BE2C (cell line): ENCODE measurements around the gene MARK4. TPM values are rescaled to one million over a fixed set of nuclear protein-coding genes. Genes with fewer than 3 reads are reported as not detected.
A peak's percentile ranks its signal among the peaks of the same experiment; 100 is the strongest.

Source experiments
- DNase-seq: peaks from one replicate; pipeline ENCODE4 v3.0.0-alpha.2; 2020
- H3K27me3 ChIP-seq: fragments of 250-450 bp; sonication (Bioruptor Pico); 2 replicates; pipeline ENCODE4 v1.5.1; 2020; ENCODE audit warnings: mild to moderate bottlenecking
- H3K36me3 ChIP-seq: fragments of 250-450 bp; sonication (Bioruptor Pico); 2 replicates; pipeline ENCODE4 v1.5.1; 2020; ENCODE audit warnings: mild to moderate bottlenecking
- H3K4me1 ChIP-seq: fragments of 250-450 bp; sonication (Bioruptor Pico); 2 replicates; pipeline ENCODE4 v1.5.1; 2020
- H3K4me3 ChIP-seq: 2 replicates; pipeline ENCODE4 v1.5.1; 2011; ENCODE audit warnings: low read depth, low read length
- H3K9me3 ChIP-seq: fragments of 250-450 bp; sonication (Bioruptor Pico); 2 replicates; pipeline ENCODE4 v1.5.1; 2020
- polyA plus RNA-seq: library from polyadenylated mRNA; unstranded; fragments of >200 nt; gene quantifications from one replicate; pipeline ENCODE4 v1.2.1, GENCODE V29; 2012; ENCODE audit warnings: low read depth, missing spikeins; ENCODE audit not compliant: insufficient read length, insufficient read depth
- TF ChIP-seq, protein P1 (sequence below): IDR thresholded peaks from 2 replicates; pipeline ENCODE4 v1.5.1; 2012; ENCODE audit warnings: mild to moderate bottlenecking, low read depth, low read length

Gene MARK4
- 43.6 TPM for polyA plus RNA-seq

- TF ChIP-seq, protein P1, sequence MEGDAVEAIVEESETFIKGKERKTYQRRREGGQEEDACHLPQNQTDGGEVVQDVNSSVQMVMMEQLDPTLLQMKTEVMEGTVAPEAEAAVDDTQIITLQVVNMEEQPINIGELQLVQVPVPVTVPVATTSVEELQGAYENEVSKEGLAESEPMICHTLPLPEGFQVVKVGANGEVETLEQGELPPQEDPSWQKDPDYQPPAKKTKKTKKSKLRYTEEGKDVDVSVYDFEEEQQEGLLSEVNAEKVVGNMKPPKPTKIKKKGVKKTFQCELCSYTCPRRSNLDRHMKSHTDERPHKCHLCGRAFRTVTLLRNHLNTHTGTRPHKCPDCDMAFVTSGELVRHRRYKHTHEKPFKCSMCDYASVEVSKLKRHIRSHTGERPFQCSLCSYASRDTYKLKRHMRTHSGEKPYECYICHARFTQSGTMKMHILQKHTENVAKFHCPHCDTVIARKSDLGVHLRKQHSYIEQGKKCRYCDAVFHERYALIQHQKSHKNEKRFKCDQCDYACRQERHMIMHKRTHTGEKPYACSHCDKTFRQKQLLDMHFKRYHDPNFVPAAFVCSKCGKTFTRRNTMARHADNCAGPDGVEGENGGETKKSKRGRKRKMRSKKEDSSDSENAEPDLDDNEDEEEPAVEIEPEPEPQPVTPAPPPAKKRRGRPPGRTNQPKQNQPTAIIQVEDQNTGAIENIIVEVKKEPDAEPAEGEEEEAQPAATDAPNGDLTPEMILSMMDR: no peak
- Histone ChIP-seq H3K9me3 (no peaks in the 10 kb centered on the region), H3K4me3 (peak within 1 kb of the TSS; percentile 74), H3K4me1 (no peaks in the 10 kb centered on the region), H3K36me3 (0 out of 2 replicates have a peak, but pooled peaks cover 2% of the 10 kb centered on the region), H3K27me3 (no peaks in the 10 kb centered on the region)
- peak; percentile 70 for DNase-seq
These were observed at the start of gene MARK4 for GRCh38 chr19:45250832-45251451. MARK4 (plus strand) TSS chr19:45251271; CDS start chr19:45251589, 318 bp downstream.

GRCh38 chr19:45202637-45203036 lies 48.4 kb upstream of the MARK4 start:
- Histone ChIP-seq H3K4me1 (no peaks in the 10 kb centered on the region), H3K4me3 (no peak overlapping the region), H3K9me3 (no peaks in the 10 kb centered on the region), H3K27me3 (peaks cover 19% of the 10 kb centered on the region), H3K36me3 (no peaks in the 10 kb centered on the region)
- TF ChIP-seq, protein P1: no peak
- no peak for DNase-seq

DNA sequence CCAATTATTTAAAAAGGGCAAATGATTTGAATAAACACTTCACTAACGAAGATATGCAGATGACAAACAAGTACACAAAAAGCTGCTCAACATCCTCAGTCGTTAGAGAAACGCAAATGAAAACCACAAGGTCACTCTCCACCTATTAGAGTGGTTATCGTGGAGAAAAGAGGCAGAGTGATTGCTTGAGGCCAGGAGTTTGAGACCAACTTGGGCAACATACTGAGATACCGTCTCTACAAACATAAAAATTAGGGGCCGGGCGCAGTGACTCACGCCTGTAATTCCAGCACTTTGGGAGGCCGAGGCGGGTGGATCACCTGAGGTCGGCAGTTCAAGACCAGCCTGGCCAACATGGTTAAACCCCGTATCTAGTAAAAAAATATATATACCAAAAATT lies 45.3 kb upstream of the MARK4 start:
- no peaks in the 10 kb centered on the region for H3K9me3 ChIP-seq
- TF ChIP-seq, protein P1: no peak
- H3K4me3 ChIP-seq: no peak overlapping the region
- H3K27me3 ChIP-seq: no peaks in the 10 kb centered on the region; the same call in 1 of the 2 replicates
- no peaks in the 10 kb centered on the region for H3K36me3 ChIP-seq
- no peak for DNase-seq
- H3K4me1 ChIP-seq: no peaks in the 10 kb centered on the region

DNA sequence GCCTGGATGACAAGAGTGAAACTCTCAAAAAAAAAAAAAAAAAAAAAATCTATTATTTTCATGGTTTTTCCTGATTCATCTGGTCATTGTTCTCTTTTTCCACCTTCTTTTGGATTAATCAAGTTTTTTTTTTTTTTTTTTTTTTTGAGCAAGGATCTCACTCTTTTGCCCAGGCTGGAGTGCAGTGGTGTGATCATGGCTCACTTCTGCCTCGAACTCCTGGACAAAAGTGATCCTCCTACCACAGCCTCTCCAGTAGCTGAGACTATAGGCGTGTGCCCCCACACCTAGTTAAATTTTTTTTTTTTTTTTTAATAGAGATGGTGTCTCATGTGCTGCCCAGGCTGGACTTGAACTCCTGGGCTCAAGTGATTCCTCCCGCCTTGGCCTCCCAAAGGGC lies 44.7 kb upstream of the MARK4 start:
- Histone ChIP-seq H3K9me3 (no peaks in the 10 kb centered on the region), H3K4me1 (no peaks in the 10 kb centered on the region), H3K4me3 (no peak overlapping the region), H3K36me3 (no peaks in the 10 kb centered on the region), H3K27me3 (no peaks in the 10 kb centered on the region; the same call in 1 of the 2 replicates)
- TF ChIP-seq, protein P1: no peak
- DNase-seq: no peak

- Histone ChIP-seq H3K9me3 (no peaks in the 10 kb centered on the region), H3K27me3 (peaks cover 28% of the 10 kb centered on the region), H3K4me1 (no peaks in the 10 kb centered on the region), H3K4me3 (no peak overlapping the region), H3K36me3 (no peaks in the 10 kb centered on the region)
- TF ChIP-seq, protein P1: no peak
- no peak for DNase-seq
These were observed 39.2 kb upstream of the MARK4 start for GRCh38 chr19:45211751-45212381.

DNA sequence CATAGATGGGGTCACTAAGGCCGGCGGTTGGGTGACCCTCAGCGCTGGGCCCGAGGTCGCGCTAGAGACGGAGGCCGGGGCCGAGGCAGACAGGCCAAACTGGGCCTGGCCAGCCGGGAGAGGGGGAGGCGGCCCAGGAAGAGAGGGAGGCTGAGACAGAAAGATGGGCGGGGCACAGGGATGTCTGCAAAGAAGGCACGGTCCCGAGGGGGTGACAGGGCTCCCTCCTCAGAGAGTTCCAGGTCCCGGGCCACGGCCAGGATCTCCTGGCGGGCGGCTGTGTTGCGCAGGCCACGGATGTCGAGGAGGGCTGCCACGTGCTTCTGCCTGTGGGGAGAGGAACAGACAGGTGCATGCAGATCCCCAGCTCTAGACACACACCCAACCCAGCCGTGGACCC lies 38.0 kb upstream of the MARK4 start:
- H3K4me3 ChIP-seq: no peak overlapping the region
- no peaks in the 10 kb centered on the region for H3K9me3 ChIP-seq
- no peak for DNase-seq
- H3K27me3 ChIP-seq: peaks cover 40% of the 10 kb centered on the region
- TF ChIP-seq, protein P1: no peak
- no peaks in the 10 kb centered on the region for H3K36me3 ChIP-seq
- H3K4me1 ChIP-seq: no peaks in the 10 kb centered on the region
